Body of pancreas (tissue), 4 donors: ENCODE data around the gene C20orf96. TPM values are rescaled to one million over a fixed set of nuclear protein-coding genes. Genes with fewer than 3 reads are reported as not detected.

Source experiments
- ATAC-seq: fragments of 150-250 bp; one replicate; pipeline ENCODE4 v1.9.1; 2016
- DNase-seq, 4 donors: peaks; one replicate each; pipeline ENCODE4 v3.0.0-alpha.2; 2019
- H3K27ac ChIP-seq, 4 donors: fragments of 200-600 bp; sonication (generic); 1 replicate in 3 of 4; 2 replicates in 1 of 4; pipeline versions ENCODE4 v1.5.1 to v1.6.1; 2016 to 2019; ENCODE audit warnings: mild to moderate bottlenecking in 1 of 4, mixed read lengths in 1 of 4, moderate library complexity in 1 of 4
- H3K27me3 ChIP-seq, 2 donors: fragments of 200-600 bp; sonication (generic); one replicate each; pipeline ENCODE4 v1.6.0; 2016; ENCODE audit warnings: mild to moderate bottlenecking in 1 of 2
- H3K36me3 ChIP-seq, 2 donors: fragments of 200-600 bp; sonication (generic); replicated peaks in 1 of 2; 2 replicates each; pipeline ENCODE4 v1.5.1; 2016; ENCODE audit warnings: low read depth in 2 of 2; ENCODE audit not compliant: insufficient read depth in 1 of 2
- H3K4me1 ChIP-seq: fragments of 200-600 bp; sonication (generic); one replicate; pipeline ENCODE4 v1.6.0; 2016
- H3K4me3 ChIP-seq, 2 donors: fragments of 200-600 bp; sonication (generic); 1 replicate in 1 of 2; 2 replicates in 1 of 2; pipeline ENCODE4 v1.5.1; 2016 to 2019
- H3K9me3 ChIP-seq, 3 donors: fragments of 200-600 bp; sonication (generic); 1 replicate in 2 of 3; 2 replicates in 1 of 3; pipeline ENCODE4 v1.5.1; 2016
- POLR2A ChIP-seq, 3 donors: fragments of 450-650 bp; IDR thresholded peaks; one replicate each; pipeline ENCODE4 v1.6.1; 2016; ENCODE audit warnings: antibody characterized with exemption in 3 of 3, mild to moderate bottlenecking in 2 of 3
- WGBS, 2 donors: methylation state at CpG; one replicate each; pipeline ENCODE4 v1.1.5; 2017; 5-methylcytosine and 5-hydroxymethylcytosine counted together
- intact Hi-C: fragments of 100-400 bp; cut with DNase I; formaldehyde crosslinking; loops from one replicate; pipeline ENCODE4 v1.15.1; 2023
- total RNA-seq, 2 donors: library from RNA; depleted of rRNA; stranded (reverse); fragments of >200 nt; gene quantifications; one replicate each; pipeline ENCODE4 v1.1.0, GENCODE V29; 2016
- TF ChIP-seq, protein P1 (sequence below), 7 experiments: fragments of 450-650 bp in 4 of 7; fragments of 200-600 bp in 3 of 7; sonication (generic) in 3 of 7; IDR thresholded peaks; one replicate each; pipeline ENCODE4 v1.5.1; 2016 to 2019; ENCODE audit warnings: antibody characterized with exemption in 7 of 7

Gene C20orf96
- total RNA-seq, 2 donors from 2014 or later, result 0.33 to 1.8 TPM

DNA sequence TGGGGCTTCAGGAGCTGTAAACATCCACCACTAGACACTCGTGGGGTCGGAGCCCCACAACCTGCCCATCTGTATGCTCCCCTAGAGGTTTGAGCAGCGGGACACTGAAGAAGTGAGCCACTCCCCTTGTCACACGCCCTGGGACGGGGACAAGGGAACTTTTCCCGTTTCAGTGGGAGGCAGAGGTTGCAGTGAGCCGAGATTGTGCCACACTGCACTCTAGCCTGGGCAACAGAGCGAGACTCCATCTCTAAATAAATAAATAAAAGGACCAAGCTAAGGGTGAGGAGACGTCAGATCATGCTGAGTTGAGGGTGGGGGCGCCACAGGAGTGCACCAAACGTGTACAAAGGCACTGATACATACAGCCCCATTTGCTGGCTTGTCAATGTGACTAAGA is 15.2 kb upstream of the C20orf96 start:
- H3K27ac ChIP-seq, result no peak overlapping the region
- intact Hi-C loops, result no loop called here
- DNase-seq (no peak), ATAC-seq (no peak)
- no peaks in the 10 kb centered on the region for H3K9me3 ChIP-seq
- H3K27me3 ChIP-seq, result no peaks in the 10 kb centered on the region
- TF ChIP-seq, protein P1, sequence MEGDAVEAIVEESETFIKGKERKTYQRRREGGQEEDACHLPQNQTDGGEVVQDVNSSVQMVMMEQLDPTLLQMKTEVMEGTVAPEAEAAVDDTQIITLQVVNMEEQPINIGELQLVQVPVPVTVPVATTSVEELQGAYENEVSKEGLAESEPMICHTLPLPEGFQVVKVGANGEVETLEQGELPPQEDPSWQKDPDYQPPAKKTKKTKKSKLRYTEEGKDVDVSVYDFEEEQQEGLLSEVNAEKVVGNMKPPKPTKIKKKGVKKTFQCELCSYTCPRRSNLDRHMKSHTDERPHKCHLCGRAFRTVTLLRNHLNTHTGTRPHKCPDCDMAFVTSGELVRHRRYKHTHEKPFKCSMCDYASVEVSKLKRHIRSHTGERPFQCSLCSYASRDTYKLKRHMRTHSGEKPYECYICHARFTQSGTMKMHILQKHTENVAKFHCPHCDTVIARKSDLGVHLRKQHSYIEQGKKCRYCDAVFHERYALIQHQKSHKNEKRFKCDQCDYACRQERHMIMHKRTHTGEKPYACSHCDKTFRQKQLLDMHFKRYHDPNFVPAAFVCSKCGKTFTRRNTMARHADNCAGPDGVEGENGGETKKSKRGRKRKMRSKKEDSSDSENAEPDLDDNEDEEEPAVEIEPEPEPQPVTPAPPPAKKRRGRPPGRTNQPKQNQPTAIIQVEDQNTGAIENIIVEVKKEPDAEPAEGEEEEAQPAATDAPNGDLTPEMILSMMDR (IDR thresholded peaks at IDR 0.05), result no peak
- TF ChIP-seq POLR2A (IDR thresholded peaks at IDR 0.05), result no peak
- no peaks in the 10 kb centered on the region for H3K36me3 ChIP-seq
- WGBS, 2 donors, result 67 to 68% methylated on average over 9 to 11 of the region's 11 CpGs
- peaks cover 18% of the 10 kb centered on the region for H3K4me1 ChIP-seq
- no peak overlapping the region for H3K4me3 ChIP-seq

DNA sequence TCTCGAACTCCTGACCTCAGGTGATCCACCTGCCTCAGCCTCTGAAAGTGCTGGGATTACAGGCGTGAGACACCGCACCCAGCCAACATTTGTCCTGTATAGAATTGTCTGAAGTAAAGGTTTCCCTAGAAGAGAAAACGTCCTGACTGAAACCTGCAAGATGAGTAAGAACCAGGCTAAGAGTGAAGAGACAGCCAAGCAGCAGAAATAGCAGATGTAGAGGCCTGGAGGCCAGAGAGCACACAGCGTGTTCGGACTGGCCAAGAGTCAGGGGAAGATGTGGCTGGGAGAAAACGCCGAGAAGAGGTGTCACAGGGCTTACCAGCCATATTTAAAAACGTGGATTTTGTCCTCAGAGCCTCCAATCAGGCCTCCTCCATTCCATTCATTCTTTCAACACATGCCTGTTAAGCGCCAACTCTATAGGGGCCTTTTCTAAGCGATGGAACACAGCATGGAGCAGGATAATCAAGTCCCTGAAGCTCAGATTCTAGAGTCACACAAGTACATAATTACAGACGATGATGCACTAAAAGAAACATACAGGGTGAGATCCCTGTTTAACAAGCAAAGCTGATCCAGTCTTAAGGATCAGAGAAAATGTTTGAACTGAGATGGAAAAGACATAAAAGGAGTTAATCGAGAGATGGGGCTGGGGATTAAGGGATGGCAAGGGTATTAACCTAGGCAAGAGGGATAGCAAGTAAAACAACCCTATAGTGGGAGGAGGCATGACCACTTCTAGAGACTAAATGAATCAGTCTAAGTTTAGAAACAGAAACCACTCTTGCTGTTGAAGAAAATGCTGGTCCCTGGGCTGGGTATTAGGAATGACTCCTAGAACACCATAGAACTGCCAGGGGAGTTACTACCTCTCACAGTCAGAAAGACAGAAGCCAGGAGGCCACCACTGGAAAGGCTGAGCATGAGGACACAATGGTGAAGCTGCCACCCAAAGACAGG is 11.6 kb upstream of the C20orf96 start:
- Histone ChIP-seq H3K27ac (no peak overlapping the region), H3K9me3 (no peaks in the 10 kb centered on the region), H3K36me3 (no peaks in the 10 kb centered on the region), H3K4me3 (no peak overlapping the region), H3K4me1 (peaks cover 24% of the 10 kb centered on the region), H3K27me3 (no peaks in the 10 kb centered on the region)
- TF ChIP-seq, protein P1 (IDR thresholded peaks at IDR 0.05), result no peak
- no peak for TF ChIP-seq POLR2A (IDR thresholded peaks at IDR 0.05)
- no peak for ATAC-seq
- intact Hi-C loops, result no loop called here
- DNase-seq, result no peak
- WGBS, 2 donors, result 77 to 84% methylated on average over 13 of the region's 13 CpGs

DNA sequence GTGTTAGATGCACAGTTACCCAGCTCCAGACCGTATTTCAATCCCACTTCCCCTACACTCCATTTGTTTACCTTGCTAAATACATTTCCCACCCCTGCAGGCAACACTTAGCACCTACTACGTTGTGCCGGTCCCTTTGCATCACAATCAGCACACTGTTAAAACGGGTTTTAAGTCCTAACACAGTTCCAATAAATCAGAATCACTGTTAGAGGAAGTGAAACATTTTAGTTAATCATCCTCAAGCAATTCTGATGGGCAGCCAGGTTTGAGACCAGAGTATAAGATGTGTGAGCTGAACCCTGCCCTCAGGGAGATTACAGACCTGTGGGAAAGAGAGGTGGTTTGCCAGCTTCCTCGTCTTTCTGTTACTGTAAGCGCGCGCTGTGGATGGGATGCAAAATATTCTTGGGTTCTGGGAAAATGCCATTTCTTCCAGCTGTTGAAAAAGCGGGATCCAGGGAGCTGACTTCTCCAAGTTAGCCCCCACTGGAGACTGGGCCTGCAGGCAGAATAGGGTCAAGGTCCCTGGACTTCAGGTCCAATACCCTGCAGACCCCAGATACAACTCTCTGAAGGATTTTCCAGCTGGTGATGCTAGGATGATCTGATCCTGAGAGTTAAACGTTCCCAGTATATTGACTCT is 9.9 kb upstream of the C20orf96 start:
- Histone ChIP-seq H3K4me1 (peaks cover 28% of the 10 kb centered on the region), H3K36me3 (no peaks in the 10 kb centered on the region), H3K9me3 (no peaks in the 10 kb centered on the region), H3K4me3 (no peak overlapping the region), H3K27me3 (no peaks in the 10 kb centered on the region), H3K27ac (no peak overlapping the region)
- 42 to 62% methylated on average over 8 to 10 of the region's 10 CpGs for WGBS, 2 donors
- TF ChIP-seq, protein P1 (IDR thresholded peaks at IDR 0.05), result no peak
- TF ChIP-seq POLR2A (IDR thresholded peaks at IDR 0.05), result no peak
- ATAC-seq (no peak), DNase-seq (no peak)
- intact Hi-C loops, result no loop called here

DNA sequence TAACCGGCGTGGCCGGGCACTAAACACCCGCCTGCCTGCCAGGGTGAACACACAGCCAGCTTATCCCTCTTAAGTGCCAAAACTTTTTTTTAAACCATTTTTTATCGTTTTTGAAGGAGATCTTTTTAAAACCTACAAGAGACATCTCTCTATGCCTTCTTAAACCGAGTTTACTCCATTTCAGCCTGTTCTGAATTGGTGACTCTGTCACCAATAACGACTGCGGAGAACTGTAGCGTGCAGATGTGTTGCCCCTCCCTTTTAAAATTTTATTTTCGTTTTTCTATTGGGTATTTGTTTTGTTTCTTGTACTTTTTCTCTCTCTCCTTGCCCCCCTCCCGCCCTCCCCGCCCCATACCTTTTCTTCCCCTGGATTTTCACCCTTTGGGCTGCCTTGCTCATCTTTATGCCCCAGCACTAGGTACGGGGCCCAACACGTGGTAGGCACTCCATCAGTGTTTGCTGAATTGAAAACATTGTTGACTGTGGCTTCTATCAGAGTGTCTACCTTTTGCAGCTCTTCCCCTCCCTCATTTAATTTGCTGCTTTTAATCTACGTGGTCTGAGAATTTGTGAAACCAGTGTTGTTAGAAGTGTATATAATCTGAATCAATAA is 8.3 kb upstream of the C20orf96 start:
- no peak for TF ChIP-seq POLR2A (IDR thresholded peaks at IDR 0.05)
- TF ChIP-seq, protein P1 (IDR thresholded peaks at IDR 0.05), result no peak
- Histone ChIP-seq H3K4me3 (peak overlapping the region; percentile 59 to 63), H3K9me3 (no peaks in the 10 kb centered on the region), H3K27ac (peak overlapping the region; percentile 86 to 97 (median 94)), H3K36me3 (no peaks in the 10 kb centered on the region), H3K4me1 (peaks cover 28% of the 10 kb centered on the region), H3K27me3 (no peaks in the 10 kb centered on the region)
- 7 to 9% methylated on average over 15 of the region's 15 CpGs for WGBS, 2 donors
- no peak for ATAC-seq
- no peak for DNase-seq
- intact Hi-C loops, result no loop called here
